ENCODE data around the gene RUNX3.

GRCh38 chr1:24964811-24965570 is 34.9 kb upstream of the RUNX3 start:
- TF ChIP-seq CTCF (IDR thresholded peaks at IDR 0.05; ENCODE audit: low read length) = no peak
- no peak for TF ChIP-seq EZH2 (optimal IDR thresholded peaks at IDR 0.05; ENCODE audit: low read depth, low read length)
